T1000 (cell line): ENCODE results near the gene CHAC2.
A peak's percentile ranks its signal among the peaks of the same experiment; 100 is the strongest.
"Not testable (repeated sequence)": the region's sequence is repeated elsewhere in the genome, so short reads cannot be mapped to it uniquely, and the experiment has no call there.

Experiments used
- DNase-seq: peaks from one replicate; lab custom pipeline; 2025; ENCODE audit warnings: mixed read lengths; lab: John Stamatoyannopoulos, UW

Gene CHAC2

DNA sequence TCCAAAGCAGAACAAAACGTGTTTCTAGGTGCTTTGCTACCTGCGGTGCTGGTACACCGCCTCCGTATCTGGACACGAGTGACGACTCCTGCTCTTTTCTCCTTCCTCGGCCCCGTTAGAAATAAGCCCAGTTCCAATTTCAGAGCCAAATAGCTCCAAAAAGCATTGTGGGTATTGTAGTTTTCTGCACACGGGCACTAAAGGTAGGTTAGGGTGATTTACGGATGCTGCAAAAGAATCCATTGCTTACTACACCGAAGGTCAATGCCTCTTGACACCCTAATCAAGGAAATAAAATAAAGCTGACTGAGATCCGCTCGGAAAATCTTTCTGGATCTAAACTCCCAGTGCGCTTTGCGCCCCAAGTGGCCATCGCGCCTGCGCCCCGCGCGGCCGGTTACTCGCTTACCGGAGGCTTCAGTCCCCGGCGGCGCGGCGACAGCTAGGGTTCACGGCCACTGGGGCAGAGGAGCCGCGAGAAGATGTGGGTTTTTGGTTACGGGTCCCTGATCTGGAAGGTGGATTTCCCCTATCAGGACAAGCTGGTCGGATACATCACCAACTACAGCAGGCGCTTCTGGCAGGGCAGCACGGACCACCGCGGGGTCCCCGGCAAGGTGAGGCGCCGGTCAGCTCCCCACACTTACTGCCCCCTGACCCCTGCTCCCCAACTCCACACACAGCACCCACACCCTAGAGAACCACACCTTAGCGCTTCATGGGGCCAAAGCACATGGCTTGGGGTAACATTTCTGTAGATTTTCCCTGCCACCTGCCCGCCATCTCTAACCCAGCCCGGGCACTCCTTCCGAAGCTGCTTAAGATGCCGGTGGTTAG lies at the start of gene CHAC2:
TSS of gene CHAC2 (plus strand) at position 400 of the 837 bp plus-strand sequence. CDS start at position 483, 83 bp downstream.
- peak; percentile 59 for DNase-seq

DNA sequence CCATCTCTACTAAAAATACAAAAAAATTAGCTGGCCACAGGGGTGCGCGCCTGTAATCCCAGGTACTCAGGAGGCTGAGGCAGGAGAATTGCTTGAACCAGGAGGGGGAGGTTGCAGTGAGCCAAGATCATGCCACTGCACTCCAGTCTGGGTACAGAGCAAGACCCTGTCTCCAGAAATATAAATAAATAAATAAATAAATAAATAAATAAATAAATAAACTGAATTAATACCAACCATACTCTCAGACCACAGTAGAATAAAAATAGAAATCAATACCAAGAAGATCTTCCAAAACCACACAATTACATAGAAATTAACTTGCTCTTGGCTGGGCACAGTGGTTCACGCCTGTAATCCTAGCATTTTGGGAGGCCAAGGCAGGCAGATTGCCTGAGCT lies 46.7 kb upstream of the CHAC2 start:
- DNase-seq: not testable (repeated sequence)

DNA sequence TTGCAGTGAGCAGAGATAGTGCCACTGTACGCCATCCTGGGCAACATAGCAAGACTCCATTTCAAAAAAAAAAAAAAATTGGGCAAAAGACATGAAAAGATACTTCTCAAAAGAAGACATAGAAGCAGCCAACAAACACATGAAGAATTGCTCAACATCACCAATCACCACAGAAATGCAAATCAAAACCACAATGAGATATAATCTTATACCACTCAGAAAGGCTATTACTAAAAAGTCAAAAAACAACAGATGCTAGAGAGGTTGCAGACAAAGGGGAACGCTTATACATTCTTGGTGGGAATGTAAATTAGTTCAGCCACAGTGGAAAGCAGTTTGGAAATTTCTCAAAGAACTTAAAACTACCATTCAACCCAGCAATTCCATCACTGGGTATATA lies 43.1 kb upstream of the CHAC2 start:
- DNase-seq: no peak

- no peak for DNase-seq
Observed at GRCh38 chr2:53725662-53726061, 41.9 kb upstream of the CHAC2 start.

- no peak for DNase-seq
Observed at GRCh38 chr2:53727921-53728320, 39.7 kb upstream of the CHAC2 start.

DNA sequence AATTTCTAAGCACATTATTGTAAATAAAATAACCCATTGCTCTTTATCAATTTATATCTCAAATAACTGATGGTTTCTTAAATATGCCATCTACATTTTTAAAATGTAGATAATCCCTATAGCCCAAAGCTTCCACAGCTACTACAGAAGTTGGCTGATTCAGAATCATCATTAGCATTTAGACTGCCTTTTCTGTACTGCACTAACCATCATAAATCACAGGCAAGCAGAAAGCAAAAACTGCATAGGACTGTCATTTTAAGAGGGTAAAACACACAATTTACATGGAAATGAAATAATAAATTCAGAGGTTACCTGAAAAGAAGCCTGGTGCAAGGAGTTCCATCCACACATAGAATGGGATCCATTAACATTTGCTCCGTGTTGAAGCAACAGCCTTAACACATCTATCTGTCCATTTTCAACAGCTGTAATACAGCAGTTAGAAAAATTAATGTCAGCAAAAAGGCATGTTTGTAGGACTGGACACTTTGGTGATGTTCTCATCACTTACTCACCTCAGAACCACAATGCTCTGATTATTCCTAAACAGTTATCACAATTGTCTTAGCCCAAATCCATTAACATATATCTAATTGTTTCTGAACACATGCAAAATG lies 38.4 kb upstream of the CHAC2 start:
- DNase-seq: no peak

- no peak for DNase-seq
Observed at GRCh38 chr2:53737091-53737490, 30.5 kb upstream of the CHAC2 start.

DNA sequence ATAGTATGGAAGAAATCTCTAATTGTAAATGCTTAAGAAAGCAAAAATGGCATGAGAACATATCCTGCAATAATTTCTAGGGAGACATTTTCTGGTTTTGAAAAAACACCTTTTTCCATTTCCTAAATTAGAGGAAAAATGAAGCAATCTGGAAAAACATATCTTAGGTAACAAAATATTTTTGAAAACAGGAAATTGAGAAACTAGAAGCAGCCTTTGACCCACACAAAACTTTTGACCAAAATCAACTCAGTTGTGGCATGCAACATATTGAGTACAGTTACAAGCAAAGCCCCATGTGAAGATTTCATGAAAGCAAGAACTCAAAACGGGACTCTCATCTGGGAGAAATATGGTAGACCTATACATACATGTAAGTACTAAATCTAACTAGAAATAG lies 28.6 kb upstream of the CHAC2 start:
- DNase-seq: no peak

DNA sequence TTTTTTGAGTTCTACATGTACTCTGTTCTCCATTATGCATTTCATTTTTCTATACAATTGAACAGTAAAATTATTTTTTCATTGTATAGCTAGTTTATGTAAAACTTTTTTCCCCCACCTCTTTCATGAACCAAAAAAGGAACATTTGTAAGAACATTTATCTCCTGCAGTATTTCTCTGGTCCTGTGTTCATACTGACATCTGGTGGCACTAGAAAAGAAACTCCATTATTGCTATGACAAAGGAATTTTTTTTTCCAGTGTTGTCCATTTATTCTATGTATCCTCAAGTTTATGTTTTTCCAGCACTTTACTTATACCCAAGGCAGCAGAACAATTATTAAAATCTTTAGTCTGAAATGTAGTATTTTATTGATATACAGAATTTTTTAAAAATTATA lies 27.4 kb upstream of the CHAC2 start:
- no peak for DNase-seq

DNA sequence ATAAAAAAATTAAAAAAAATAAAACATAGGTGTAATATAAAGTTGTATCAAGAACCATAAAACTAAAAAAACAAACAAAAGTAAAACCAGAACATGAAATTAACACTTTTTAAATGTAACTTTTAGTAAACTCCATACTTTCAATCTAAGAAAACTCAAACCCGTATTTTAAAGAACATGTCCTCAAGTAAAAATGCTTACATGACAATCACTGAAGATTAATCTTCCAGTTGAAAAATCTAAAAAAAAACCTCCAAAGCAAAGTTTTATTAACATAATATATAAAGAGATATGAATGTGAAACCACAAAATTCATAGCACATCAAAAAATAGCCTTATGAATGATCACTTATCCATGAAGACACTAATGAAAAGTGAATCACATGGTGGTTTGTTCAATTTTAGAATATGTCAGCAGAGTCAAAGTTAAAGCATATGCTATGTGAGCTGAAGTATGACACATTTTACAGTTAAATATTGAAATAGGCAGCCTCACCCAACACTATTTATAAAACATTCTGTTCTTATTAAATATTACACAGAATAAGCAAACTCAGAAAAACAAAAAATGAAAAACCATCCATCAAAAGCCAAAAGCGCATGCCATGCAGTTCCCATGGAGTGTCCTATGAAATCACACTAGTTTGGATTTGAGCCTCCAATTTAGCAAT lies 23.1 kb upstream of the CHAC2 start:
- DNase-seq: no peak

DNA sequence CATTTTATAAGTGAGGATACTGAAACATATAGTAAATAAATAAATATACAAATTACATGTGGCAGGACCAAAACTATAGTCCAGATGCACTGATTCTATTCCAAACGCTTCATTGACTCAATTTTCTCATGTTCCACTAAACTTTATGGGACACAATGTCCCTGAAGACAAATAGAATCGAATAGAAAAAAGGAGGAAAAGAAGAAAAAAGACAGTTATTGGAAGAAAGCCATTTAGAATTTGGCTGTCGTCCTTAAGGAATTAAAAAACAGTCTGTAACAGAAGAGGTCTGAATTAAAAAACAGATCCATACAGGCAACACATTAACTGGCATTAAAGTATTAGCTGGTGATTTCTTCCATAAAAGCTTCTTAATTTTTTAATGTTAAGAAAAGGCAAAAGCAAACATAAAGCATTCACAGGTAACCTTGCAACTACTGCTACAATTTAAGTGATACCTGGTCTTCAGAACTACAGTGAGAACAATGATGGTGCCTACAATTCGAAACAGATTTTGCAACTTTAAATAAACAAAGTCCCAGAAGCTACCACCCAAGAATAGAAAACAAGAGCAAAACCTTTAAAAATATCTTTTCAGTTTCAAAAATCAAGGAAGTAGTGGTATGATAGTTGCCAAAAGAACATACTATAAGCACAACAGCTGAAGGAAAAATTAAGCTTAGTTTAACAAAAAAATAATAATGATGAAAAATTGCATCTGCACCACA lies 17.4 kb upstream of the CHAC2 start:
- no peak for DNase-seq

DNA sequence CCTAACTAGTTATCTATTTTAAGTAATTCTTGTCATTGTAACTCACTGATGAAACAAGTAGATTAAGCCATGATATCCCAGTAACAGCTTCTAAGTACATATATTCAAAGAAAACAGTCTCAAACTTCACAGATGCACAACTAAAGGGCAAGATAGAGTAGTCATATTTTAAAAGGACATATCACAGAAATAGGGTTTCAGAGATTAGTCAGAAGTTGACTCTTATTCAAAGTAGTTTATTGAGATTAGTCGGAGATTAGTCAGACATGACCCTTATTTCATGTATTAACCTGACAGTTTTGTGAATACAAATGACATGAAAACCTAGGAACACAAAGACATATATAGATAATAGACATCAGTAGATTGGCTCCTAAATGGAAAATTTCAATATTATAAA lies 15.9 kb upstream of the CHAC2 start:
- DNase-seq: no peak

GRCh38 chr2:53752385-53752784 lies 15.2 kb upstream of the CHAC2 start:
- DNase-seq: no peak

- DNase-seq: no peak
Observed at GRCh38 chr2:53753041-53753440, 14.6 kb upstream of the CHAC2 start.

- DNase-seq: no peak
Observed at GRCh38 chr2:53755121-53755520, 12.5 kb upstream of the CHAC2 start.

DNA sequence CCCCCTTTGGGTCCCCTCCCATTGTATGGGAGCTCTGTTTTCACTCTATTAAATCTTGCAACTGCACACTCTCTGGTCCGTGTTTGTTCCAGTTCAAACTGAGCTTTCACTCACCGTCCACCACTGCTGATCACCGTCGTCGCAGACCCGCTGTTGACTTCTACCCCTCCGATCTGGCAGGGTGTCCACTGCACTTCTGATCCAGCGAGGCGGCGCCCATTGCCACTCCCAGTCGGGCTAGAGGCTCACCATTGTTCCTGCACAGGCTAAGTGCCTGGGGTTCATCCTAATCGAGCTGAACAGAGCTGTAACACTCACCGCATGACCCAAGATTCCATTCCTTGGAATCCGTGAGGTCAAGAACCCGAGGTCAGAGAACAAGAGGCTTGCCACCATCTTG lies 11.0 kb upstream of the CHAC2 start:
- no peak for DNase-seq

- DNase-seq: not testable (repeated sequence)
Observed at GRCh38 chr2:53757206-53757605, 10.4 kb upstream of the CHAC2 start.

DNA sequence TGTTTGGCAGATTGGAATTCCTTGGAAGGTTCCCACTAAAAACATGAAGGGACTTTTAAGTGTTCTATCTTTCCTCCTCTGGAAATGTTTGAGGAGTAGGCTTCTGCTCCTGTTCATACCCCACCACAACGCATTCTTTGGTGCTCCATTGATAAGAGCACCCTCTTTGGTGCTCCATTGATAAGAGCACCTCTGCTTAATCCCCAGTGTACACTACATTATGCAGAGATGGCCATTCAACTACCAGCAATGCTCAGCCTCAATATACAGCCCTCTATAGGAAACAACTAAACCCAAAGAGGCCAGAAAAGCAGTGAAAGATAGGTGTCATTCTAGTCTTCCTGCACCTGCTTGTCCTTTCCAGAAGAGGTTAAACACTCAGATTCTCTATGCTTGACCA lies 1.8 kb upstream of the CHAC2 start:
- no peak for DNase-seq

DNA sequence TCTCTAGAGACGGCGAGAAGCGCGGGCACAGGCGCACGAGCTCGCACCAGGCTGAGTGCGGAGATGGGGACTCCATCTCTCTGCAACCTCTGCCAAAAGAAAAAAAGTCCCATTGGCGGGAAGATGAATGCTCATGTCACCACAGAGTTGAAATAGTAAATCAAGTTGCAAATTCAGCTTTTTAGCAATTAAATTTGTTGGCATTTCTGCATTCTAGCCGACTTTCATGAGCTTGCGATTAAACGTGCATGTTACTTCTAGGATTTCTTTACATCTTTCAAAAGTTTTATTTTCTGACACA lies 588 bp downstream of the CHAC2 start:
- DNase-seq: no peak

DNA sequence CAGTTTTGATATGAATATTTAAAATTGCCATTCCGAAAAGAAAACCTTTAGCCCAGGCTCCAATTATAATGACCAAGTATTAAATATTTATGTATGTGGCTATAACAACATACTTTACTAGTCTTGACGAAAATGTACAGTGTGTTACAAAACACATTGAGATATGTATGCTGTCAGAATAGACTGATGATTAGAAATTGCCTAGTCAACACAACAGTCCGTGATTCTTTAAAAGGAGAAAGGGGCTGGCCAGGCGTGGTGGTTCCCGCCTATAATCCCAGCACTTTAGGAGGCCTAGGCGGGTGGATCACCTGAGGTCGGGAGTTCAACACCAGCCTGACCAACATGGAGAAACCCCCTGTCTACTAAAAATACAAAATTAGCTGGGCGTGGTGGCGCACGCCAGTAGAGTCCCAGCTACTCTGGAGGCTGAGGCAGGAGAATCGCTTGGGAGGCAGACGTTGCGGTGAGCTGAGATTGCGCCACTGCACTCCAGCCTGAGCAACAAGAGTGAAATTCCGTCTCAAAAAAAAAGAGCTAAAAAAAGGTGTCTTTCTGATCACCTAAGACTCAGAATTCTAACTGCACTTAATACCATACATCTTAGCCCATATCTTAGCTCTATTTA lies 1.8 kb downstream of the CHAC2 start:
- DNase-seq: no peak

DNA sequence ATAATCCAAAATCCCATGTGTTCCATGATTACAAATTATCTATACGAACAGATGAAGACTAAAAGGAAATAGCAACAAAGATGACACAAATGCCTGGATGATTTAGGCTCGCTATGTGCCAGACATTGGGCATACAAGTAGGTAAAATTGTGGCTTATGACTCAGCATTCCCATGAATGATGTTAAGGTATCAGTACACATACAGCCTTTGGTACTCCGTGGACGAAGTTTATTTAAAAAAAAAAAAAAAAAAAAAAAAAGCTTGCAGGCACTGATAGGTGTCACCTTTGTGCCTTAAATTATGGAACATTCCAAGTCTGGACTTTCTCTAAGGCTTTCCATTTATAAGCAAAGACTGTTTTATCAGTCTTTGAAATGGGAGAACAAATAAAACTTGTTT lies 2.7 kb downstream of the CHAC2 start:
- DNase-seq: no peak

- DNase-seq: no peak
Observed at GRCh38 chr2:53777134-53777533, 9.5 kb downstream of the CHAC2 start.
